SH-SY5Y (cell line): ENCODE measurements around the gene TMEM229A.

Experiments used
- GATA2 ChIP-seq: IDR thresholded peaks from 2 replicates; pipeline ENCODE4 v1.6.1; 2011; ENCODE audit warnings: mild to moderate bottlenecking, low read depth, low read length
- GATA3 ChIP-seq: IDR thresholded peaks from 2 replicates; pipeline ENCODE4 v1.6.1; 2011; ENCODE audit warnings: low read depth, mild to moderate bottlenecking, low read length, moderate library complexity

GRCh38 chr7:124071843-124072242 lies 39.0 kb upstream of the TMEM229A start:
- TF ChIP-seq GATA3 (no peak), GATA2 (no peak)
